H1 (cell line): ENCODE results near the gene GCLM. TPM values are rescaled to one million over a fixed set of nuclear protein-coding genes. Genes with fewer than 3 reads are reported as not detected.
A peak's percentile ranks its signal among the peaks of the same experiment; 100 is the strongest.

Experiments used
- CTCF ChIA-PET: fragments of 300-600 bp; sonication (Branson Sonifier 250); formaldehyde crosslinking; loops from one replicate; lab custom pipeline; 2021; ENCODE audit not compliant: partially characterized antibody; lab: Charles Lee
- POLR2A ChIA-PET: fragments of 300-600 bp; sonication (Branson Sonifier 250); formaldehyde crosslinking; loops from one replicate; lab custom pipeline; 2021; ENCODE audit warnings: inconsistent platforms; ENCODE audit not compliant: partially characterized antibody; lab: Charles Lee
- DNase-seq, 2 experiments: peaks; one replicate each; pipeline versions ENCODE4 v3.0.0 to v3.0.0-alpha.2; 2010 to 2022; ENCODE audit warnings: low spot score in 2 of 2, low read depth in 1 of 2, mixed read lengths in 1 of 2
- FAIRE-seq: peaks from 2 replicates; lab custom pipeline; 2011; peaks lifted over from hg19 to GRCh38; lab: Jason Lieb, UNC
- H2AFZ ChIP-seq: 2 replicates; pipeline ENCODE4 v1.8.1; 2012; ENCODE audit warnings: low read length, inconsistent platforms
- H2AK5ac ChIP-seq: 2 replicates; pipeline ENCODE4 v1.6.1; 2013; ENCODE audit warnings: low read depth, low read length
- H2BK120ac ChIP-seq: replicated peaks from 2 replicates; pipeline ENCODE3; 2013; ENCODE audit warnings: low read depth, low read length, inconsistent platforms
- H2BK12ac ChIP-seq: 2 replicates; pipeline ENCODE4 v1.6.1; 2013; ENCODE audit warnings: low read depth, low read length
- H2BK15ac ChIP-seq: 2 replicates; pipeline ENCODE4 v1.6.1; 2013; ENCODE audit warnings: low read length
- H2BK20ac ChIP-seq: 2 replicates; pipeline ENCODE4 v1.6.1; 2013; ENCODE audit warnings: low read length
- H2BK5ac ChIP-seq: 2 replicates; pipeline ENCODE4 v1.6.1; 2013; ENCODE audit warnings: low read depth, low read length
- H3K14ac ChIP-seq: 2 replicates; pipeline ENCODE4 v1.6.1; 2013; ENCODE audit warnings: inconsistent platforms; ENCODE audit not compliant: insufficient read length
- H3K18ac ChIP-seq: 2 replicates; pipeline ENCODE4 v1.6.1; 2013; ENCODE audit warnings: low read length; ENCODE audit errors: extremely low read depth
- H3K23ac ChIP-seq: 2 replicates; pipeline ENCODE4 v1.6.1; 2013; ENCODE audit warnings: inconsistent platforms; ENCODE audit not compliant: insufficient read length
- H3K23me2 ChIP-seq: 2 replicates; pipeline ENCODE4 v1.6.1; 2013; ENCODE audit warnings: low read depth, low read length
- H3K27ac ChIP-seq: 2 replicates; pipeline ENCODE4 v1.6.1; 2011; ENCODE audit warnings: low read depth, low read length, inconsistent platforms
- H3K27me3 ChIP-seq, 4 experiments: replicated peaks in 1 of 4; 1 replicate in 1 of 4; 2 replicates in 3 of 4; pipeline versions ENCODE4 v1.6.1 to v1.8.1; 2011 to 2013; ENCODE audit warnings: low read length in 3 of 4, mild to moderate bottlenecking in 3 of 4, inconsistent platforms in 2 of 4, mixed read lengths in 2 of 4, moderate library complexity in 1 of 4; ENCODE audit not compliant: control insufficient read depth in 3 of 4, insufficient read depth in 3 of 4; ENCODE audit errors: extremely low read depth in 1 of 4
- H3K36me3 ChIP-seq, 4 experiments: 2 replicates each; pipeline versions ENCODE4 v1.6.1 to v1.8.1; 2011 to 2013; ENCODE audit warnings: mild to moderate bottlenecking in 4 of 4, low read length in 3 of 4, moderate library complexity in 2 of 4, control low read depth in 1 of 4, inconsistent platforms in 1 of 4; ENCODE audit not compliant: insufficient read depth in 4 of 4, control insufficient read depth in 2 of 4
- H3K4ac ChIP-seq: replicated peaks from 2 replicates; pipeline ENCODE3; 2013; ENCODE audit warnings: low read length, low read depth, mixed read lengths, inconsistent platforms; ENCODE audit not compliant: insufficient read length
- H3K4me1 ChIP-seq, 4 experiments: replicated peaks in 1 of 4; 1 replicate in 1 of 4; 2 replicates in 3 of 4; pipeline versions ENCODE4 v1.6.1 to v1.8.1; 2011 to 2013; ENCODE audit warnings: low read length in 3 of 4, inconsistent platforms in 2 of 4, mixed read lengths in 1 of 4; ENCODE audit not compliant: insufficient read depth in 4 of 4, control insufficient read depth in 3 of 4
- H3K4me2 ChIP-seq, 2 experiments: 2 replicates each; pipeline versions ENCODE4 v1.6.1 to v1.8.1; 2011 to 2013; ENCODE audit warnings: low read depth in 2 of 2, low read length in 2 of 2, control low read depth in 1 of 2, inconsistent platforms in 1 of 2, mild to moderate bottlenecking in 1 of 2; ENCODE audit not compliant: insufficient read depth in 1 of 2
- H3K4me3 ChIP-seq, 4 experiments: fragments of 200-600, 300-600 bp in 1 of 4; sonication (generic), shearing (Covaris generic), sonication (Bioruptor Twin) in 1 of 4; 2 replicates each; pipeline versions ENCODE4 v1.5.1 to v1.8.1; 2011 to 2016; ENCODE audit warnings: low read length in 4 of 4, low read depth in 3 of 4, control low read depth in 2 of 4, inconsistent platforms in 2 of 4, mild to moderate bottlenecking in 2 of 4, mixed read lengths in 1 of 4, moderate library complexity in 1 of 4; ENCODE audit not compliant: insufficient read depth in 2 of 4; ENCODE audit errors: extremely low read depth in 1 of 4
- H3K56ac ChIP-seq: replicated peaks from 2 replicates; pipeline ENCODE3; 2013; ENCODE audit warnings: low read depth, mild to moderate bottlenecking, mixed read lengths, low read length, inconsistent platforms; ENCODE audit not compliant: insufficient read length
- H3K79me1 ChIP-seq: 2 replicates; pipeline ENCODE4 v1.6.1; 2013; ENCODE audit warnings: low read depth, low read length, control low read depth
- H3K79me2 ChIP-seq, 2 experiments: 2 replicates each; pipeline versions ENCODE4 v1.6.1 to v1.8.1; 2012 to 2013; ENCODE audit warnings: low read length in 2 of 2, mild to moderate bottlenecking in 2 of 2, inconsistent platforms in 1 of 2; ENCODE audit not compliant: insufficient read depth in 2 of 2, control insufficient read depth in 1 of 2
- H3K9ac ChIP-seq, 4 experiments: replicated peaks in 1 of 4; 1 replicate in 1 of 4; 2 replicates in 3 of 4; pipeline versions ENCODE4 v1.6.1 to v1.8.1; 2011 to 2013; ENCODE audit warnings: low read depth in 3 of 4, low read length in 3 of 4, control low read depth in 2 of 4, mild to moderate bottlenecking in 2 of 4, moderate library complexity in 2 of 4, inconsistent platforms in 1 of 4; ENCODE audit errors: extremely low read depth in 1 of 4
- H3K9me3 ChIP-seq, 2 experiments: 2 replicates each; pipeline versions ENCODE4 v1.6.1 to v1.8.1; 2012 to 2013; ENCODE audit warnings: mild to moderate bottlenecking in 2 of 2, moderate library complexity in 2 of 2, control low read depth in 1 of 2, inconsistent platforms in 1 of 2, low read depth in 1 of 2, low read length in 1 of 2, mixed read lengths in 1 of 2; ENCODE audit not compliant: insufficient read depth in 2 of 2
- H4K20me1 ChIP-seq, 2 experiments: replicated peaks in 1 of 2; 2 replicates each; pipeline versions ENCODE3 to v1.8.1; 2011 to 2013; ENCODE audit warnings: inconsistent platforms in 2 of 2, low read length in 2 of 2, mild to moderate bottlenecking in 1 of 2; ENCODE audit not compliant: insufficient read depth in 2 of 2, control insufficient read depth in 1 of 2
- H4K5ac ChIP-seq: 2 replicates; pipeline ENCODE4 v1.6.1; 2013; ENCODE audit warnings: low read length, low read depth, mixed read lengths, inconsistent platforms; ENCODE audit not compliant: insufficient read length
- H4K8ac ChIP-seq: 2 replicates; pipeline ENCODE4 v1.8.0; 2013; ENCODE audit warnings: mild to moderate bottlenecking, moderate library complexity, low read length, inconsistent platforms; ENCODE audit not compliant: insufficient read depth; ENCODE audit errors: extremely low read depth
- H4K91ac ChIP-seq: replicated peaks from 2 replicates; pipeline ENCODE3; 2013; ENCODE audit warnings: low read length, mixed read lengths, inconsistent platforms; ENCODE audit not compliant: insufficient read length
- BACH1 ChIP-seq: IDR thresholded peaks from 2 replicates; pipeline ENCODE4 v1.6.1; 2012; ENCODE audit warnings: low read length, improper control_type of control experiment
- HDAC2 ChIP-seq, 2 experiments: fragments of 300-600 bp in 1 of 2; sonication (generic) in 1 of 2; IDR thresholded peaks; 2 replicates each; pipeline ENCODE4 v1.6.1; 2011 to 2012; ENCODE audit warnings: low read depth in 2 of 2, low read length in 2 of 2, mild to moderate bottlenecking in 2 of 2, moderate library complexity in 2 of 2, borderline replicate concordance in 1 of 2, inconsistent platforms in 1 of 2
- KDM4A ChIP-seq: IDR thresholded peaks from one replicate; pipeline ENCODE4 v1.7.1; 2012; ENCODE audit warnings: low read depth, mild to moderate bottlenecking, moderate library complexity, low read length, inconsistent platforms; ENCODE audit not compliant: severe bottlenecking
- NANOG ChIP-seq: IDR thresholded peaks from 2 replicates; pipeline ENCODE4 v1.6.1; 2011; ENCODE audit warnings: low read length, low read depth, mild to moderate bottlenecking, inconsistent platforms; ENCODE audit not compliant: insufficient read depth, poor library complexity, severe bottlenecking
- RAD21 ChIP-seq, 2 experiments: IDR thresholded peaks in 1 of 2; conservative IDR thresholded peaks in 1 of 2; 2 replicates each; pipeline ENCODE4 v1.6.1; 2011; ENCODE audit warnings: low read depth in 2 of 2, low read length in 2 of 2, improper control_type of control experiment in 1 of 2, inconsistent platforms in 1 of 2, mild to moderate bottlenecking in 1 of 2, moderate library complexity in 1 of 2
- TEAD4 ChIP-seq: IDR thresholded peaks from 2 replicates; pipeline ENCODE4 v1.6.1; 2012; ENCODE audit warnings: low read depth, low read length, inconsistent platforms, mixed read lengths
- WGBS, 2 experiments: shearing (Covaris generic) in 1 of 2; methylation state at CpG; one replicate each; pipeline versions ENCODE4 v1.1.6 to v1.1.7; 2013 to 2015; ENCODE audit warnings: low lambda C conversion rate in 2 of 2, mixed read lengths in 2 of 2, inconsistent platforms in 1 of 2, low coverage in 1 of 2, missing lambda C conversion rate in 1 of 2; ENCODE audit not compliant: insufficient replicate concordance in 2 of 2, insufficient coverage in 1 of 2, insufficient read length in 1 of 2; ENCODE audit errors: extremely low coverage in 1 of 2, missing lambda C conversion rate in 1 of 2; 5-methylcytosine and 5-hydroxymethylcytosine counted together
- polyA plus RNA-seq, 7 experiments: library from polyadenylated mRNA; depleted of rRNA in 3 of 7; stranded (reverse) in 5 of 7; unstranded in 2 of 7; fragments of >200 nt in 5 of 7; fragments of 200-250 nt in 2 of 7; gene quantifications; 1 replicate in 5 of 7; 2 replicates in 1 of 7; 4 replicates in 1 of 7; pipeline versions ENCODE4 v1.2.1 to v1.2.3, GENCODE V29; 2011 to 2013; ENCODE audit warnings: missing spikeins in 2 of 7, mixed read lengths in 2 of 7
- total RNA-seq: library from RNA; stranded (reverse); fragmentation: NEBNext Ultra II Directional; extraction: Animal tissue kit (Norgen Biotek cat#: 25700); gene quantifications from 2 replicates; pipeline ENCODE4 v1.2.1, GENCODE V29; 2021

GCLM gene
- total and polyA plus RNA-seq, 2 of the 8 experiments (the other 6 are each of a cell fraction or from before 2014, with no cell fraction given): 3.1 to 12.8 TPM

- H4K91ac ChIP-seq: no peak overlapping the region
- no peak overlapping the region for H2AK5ac ChIP-seq
- H3K27me3 ChIP-seq: peaks cover 0 to 1% (median 0%) of the 10 kb centered on the region in 4 experiments; a peak in 1 of 7 replicates
- no peak overlapping the region for H3K4ac ChIP-seq
- peaks cover 0 to 5% (median 0%) of the 10 kb centered on the region in 4 experiments; a peak in 1 of 8 replicates for H3K36me3 ChIP-seq
- H3K23ac ChIP-seq: no peak overlapping the region
- POLR2A ChIA-PET: interaction anchor here (1.0 to 2.5 kb wide), 3 partner anchors 10 to 20 kb away, joined by 5 to 21 read pairs (median 7); partner anchors contain the start of genes DNTTIP2 and GCLM
- 3% methylated on average over 6 of the region's 6 CpGs; no CpG with 5 or more reads in 1 of the 2 experiments for WGBS, 2 experiments
- no peak overlapping the region for H2AFZ ChIP-seq
- H3K9ac ChIP-seq: no peak overlapping the region
- TF ChIP-seq RAD21 (IDR thresholded peaks at IDR 0.05 in 1 of 2, conservative IDR thresholded peaks at IDR 0.05 in 1 of 2; ENCODE audit: low read depth in 2 of 2, low read length in 2 of 2) (no peak), HDAC2 (IDR thresholded peaks at IDR 0.05; ENCODE audit: borderline replicate concordance in 1 of 2, low read depth in 2 of 2, low read length in 2 of 2) (peak; percentile 66 to 97; a peak in 1 of 4 replicates), KDM4A (no peak), NANOG (peak; percentile 37), BACH1 (peak; percentile 50; the same call in 1 of the 2 replicates), TEAD4 (peak; percentile 83)
- TF ChIP-seq, all 59 proteins: peak for 4
- Histone ChIP-seq H4K8ac (no peak overlapping the region), H3K9me3 (no peaks in the 10 kb centered on the region), H3K23me2 (no peaks in the 10 kb centered on the region), H4K20me1 (no peaks in the 10 kb centered on the region), H2BK120ac (no peak overlapping the region), H2BK12ac (no peak overlapping the region), H3K4me1 (peaks cover 0 to 8% (median 0%) of the 10 kb centered on the region in 4 experiments; a peak in 1 of 7 replicates), H2BK20ac (no peak overlapping the region), H4K5ac (peak overlapping the region; percentile 98), H3K79me1 (no peaks in the 10 kb centered on the region), H3K14ac (no peak overlapping the region), H3K27ac (no peak overlapping the region), H2BK5ac (no peak overlapping the region), H3K4me2 (peak overlapping the region; percentile 26 to 55; a peak in 3 of 4 replicates), H3K4me3 (peak overlapping the region in 1 of 4 experiments; percentile 42; a peak in 2 of 8 replicates), H2BK15ac (no peak overlapping the region), H3K56ac (no peak overlapping the region), H3K18ac (no peak overlapping the region; the same call in 1 of the 2 replicates), H3K79me2 (no peaks in the 10 kb centered on the region)
- CTCF ChIA-PET: interaction anchor here (1.4 to 2.3 kb wide), 2 partner anchors 10 to 20 kb away, joined by 4 to 7 read pairs; partner anchors contain the start of genes DNTTIP2 and GCLM
- DNase-seq (no peak), FAIRE-seq (peak; percentile 72)
Measured at GRCh38 chr1:93888900-93889299, 20.3 kb downstream of the GCLM start.
